ENCODE results near the gene ZNF554.
A peak's percentile ranks its signal among the peaks of the same experiment; 100 is the strongest.

The ZNF554 gene

GRCh38 chr19:2827840-2828489 lies 8.3 kb downstream of the ZNF554 start:
- no peak for DNase-seq (ENCODE audit: low spot score)

GRCh38 chr19:2834294-2834871 lies 14.7 kb downstream of the ZNF554 start:
- no peak for DNase-seq (ENCODE audit: low spot score)

- DNase-seq (ENCODE audit: low spot score): no peak
These were observed 17.8 kb downstream of the ZNF554 start for GRCh38 chr19:2837430-2837829.

GRCh38 chr19:2840794-2841791 lies 21.4 kb downstream of the ZNF554 start, which contains the start of gene ZNF555:
Gene ZNF555 (plus strand): TSS chr19:2841475. CDS start chr19:2841573, 98 bp downstream.
- DNase-seq (ENCODE audit: low spot score): peak; percentile 99

GRCh38 chr19:2841855-2842574 lies 22.3 kb downstream of the ZNF554 start:
- DNase-seq (ENCODE audit: low spot score): peak; percentile 51

GRCh38 chr19:2845107-2845506 lies 25.4 kb downstream of the ZNF554 start:
- DNase-seq (ENCODE audit: low spot score): no peak

- no peak for DNase-seq (ENCODE audit: low spot score)
These were observed 26.7 kb downstream of the ZNF554 start for GRCh38 chr19:2846180-2846894.

GRCh38 chr19:2847507-2847906 lies 27.8 kb downstream of the ZNF554 start:
- DNase-seq (ENCODE audit: low spot score): no peak

GRCh38 chr19:2848616-2849015 lies 28.9 kb downstream of the ZNF554 start:
- peak; percentile 18 for DNase-seq (ENCODE audit: low spot score)

GRCh38 chr19:2850256-2850925 lies 30.7 kb downstream of the ZNF554 start:
- no peak for DNase-seq (ENCODE audit: low spot score)

- DNase-seq (ENCODE audit: low spot score): no peak
These were observed 32.9 kb downstream of the ZNF554 start for GRCh38 chr19:2852598-2852997.

GRCh38 chr19:2853015-2853606 lies 33.4 kb downstream of the ZNF554 start:
- DNase-seq (ENCODE audit: low spot score): no peak

- no peak for DNase-seq (ENCODE audit: low spot score)
These were observed 35.2 kb downstream of the ZNF554 start for GRCh38 chr19:2854849-2855248.

- no peak for DNase-seq (ENCODE audit: low spot score)
These were observed 36.9 kb downstream of the ZNF554 start for GRCh38 chr19:2856457-2857050.

GRCh38 chr19:2858864-2859263 lies 39.2 kb downstream of the ZNF554 start:
- DNase-seq (ENCODE audit: low spot score): no peak

- no peak for DNase-seq (ENCODE audit: low spot score)
These were observed 44.1 kb downstream of the ZNF554 start for GRCh38 chr19:2863816-2864215.

GRCh38 chr19:2865334-2866100 lies 45.8 kb downstream of the ZNF554 start:
- no peak for DNase-seq (ENCODE audit: low spot score)

GRCh38 chr19:2866495-2867024 lies 46.9 kb downstream of the ZNF554 start:
- no peak for DNase-seq (ENCODE audit: low spot score)
